ENCODE data around the gene FRMD6.

The FRMD6 gene

GRCh38 chr14:51651388-51652167, at the start of gene FRMD6:
TSS of gene FRMD6 (plus strand) at chr14:51651910. CDS start at chr14:51689837, 37,927 bp downstream.
- peak; percentile 49 for DNase-seq

GRCh38 chr14:51602310-51602709, 49.4 kb upstream of the FRMD6 start:
- no peak for DNase-seq

GRCh38 chr14:51603495-51603894, 48.2 kb upstream of the FRMD6 start:
- DNase-seq, result no peak

GRCh38 chr14:51604073-51604472, 47.6 kb upstream of the FRMD6 start:
- DNase-seq, result no peak

GRCh38 chr14:51605575-51605974, 46.1 kb upstream of the FRMD6 start:
- DNase-seq, result no peak

- DNase-seq, result no peak
These were observed 44.0 kb upstream of the FRMD6 start for GRCh38 chr14:51607711-51608110.

GRCh38 chr14:51609251-51609954, 42.3 kb upstream of the FRMD6 start:
- DNase-seq, result no peak

- DNase-seq, result no peak
These were observed 41.8 kb upstream of the FRMD6 start for GRCh38 chr14:51609955-51610283.

GRCh38 chr14:51610771-51611170, 40.9 kb upstream of the FRMD6 start:
- no peak for DNase-seq

- DNase-seq, result no peak
These were observed 39.3 kb upstream of the FRMD6 start for GRCh38 chr14:51612449-51612848.

- no peak for DNase-seq
These were observed 38.3 kb upstream of the FRMD6 start for GRCh38 chr14:51613416-51613815.

- peak; percentile 98 for DNase-seq
These were observed 37.0 kb upstream of the FRMD6 start for GRCh38 chr14:51614707-51615106.

GRCh38 chr14:51616256-51616655, 35.5 kb upstream of the FRMD6 start:
- peak; percentile 67 for DNase-seq

GRCh38 chr14:51616724-51617409, 34.8 kb upstream of the FRMD6 start:
- no peak for DNase-seq

GRCh38 chr14:51619561-51619960, 32.1 kb upstream of the FRMD6 start:
- no peak for DNase-seq

- DNase-seq, result no peak
These were observed 31.7 kb upstream of the FRMD6 start for GRCh38 chr14:51620056-51620455.

- DNase-seq, result no peak
These were observed 30.1 kb upstream of the FRMD6 start for GRCh38 chr14:51621654-51622053.

GRCh38 chr14:51622376-51622775, 29.3 kb upstream of the FRMD6 start:
- DNase-seq, result no peak

GRCh38 chr14:51624955-51625569, 26.6 kb upstream of the FRMD6 start:
- DNase-seq, result no peak

GRCh38 chr14:51626185-51626584, 25.5 kb upstream of the FRMD6 start:
- DNase-seq, result no peak

GRCh38 chr14:51626788-51627187, 24.9 kb upstream of the FRMD6 start:
- no peak for DNase-seq

- no peak for DNase-seq
These were observed 24.4 kb upstream of the FRMD6 start for GRCh38 chr14:51627313-51627712.

GRCh38 chr14:51628238-51628637, 23.5 kb upstream of the FRMD6 start:
- no peak for DNase-seq

GRCh38 chr14:51630987-51631386, 20.7 kb upstream of the FRMD6 start:
- no peak for DNase-seq
